ENCODE data around the gene TMEM144. TPM values are rescaled to one million over a fixed set of nuclear protein-coding genes. Genes with fewer than 3 reads are reported as not detected.

The TMEM144 gene
- total RNA-seq, 1 experiment from 2014 or later, result 6.0 TPM

- intact Hi-C loops (cut with micrococcal nuclease; ENCODE audit: unreplicated experiment) (no loop called here), in situ Hi-C loops (cut with HindIII; ENCODE audit: low pct_unique_long_range_greater_than_20kb, low sequenced_read_pairs) (no loop called here)
- ATAC-seq (no peak), DNase-seq (ENCODE audit: low read depth, low spot score) (no peak)
- Histone ChIP-seq H3K9me3 (ENCODE audit: control insufficient read depth, insufficient read depth, low read depth, low read length) (no peaks in the 10 kb centered on the region), H3K36me3 (ENCODE audit: control insufficient read depth, insufficient read depth, low read length) (no peaks in the 10 kb centered on the region; the same call in 1 of the 2 replicates), H3K4me3 (ENCODE audit: low read depth in 2 of 2, low read length in 2 of 2) (no peak overlapping the region), H3K27me3 (ENCODE audit: control insufficient read depth, insufficient read depth, low read length) (no peaks in the 10 kb centered on the region), H3K27ac (ENCODE audit: low read length) (no peak overlapping the region), H3K4me1 (ENCODE audit: control insufficient read depth, insufficient read depth, low read length) (peaks cover 5% of the 10 kb centered on the region)
- no TSS peak for BruUV-seq (replicated peaks)
- ChIA-PET POLR2A (no interaction called here), CTCF (no interaction called here)
- TF ChIP-seq TCF7L2 (IDR thresholded peaks at IDR 0.05; ENCODE audit: low read depth, low read length) (no peak), CTCF (IDR thresholded peaks at IDR 0.05) (no peak), SIN3A (IDR thresholded peaks at IDR 0.05; ENCODE audit: borderline replicate concordance, insufficient read depth, low read depth, low read length) (no peak), POLR2AphosphoS5 (IDR thresholded peaks at IDR 0.05; ENCODE audit: low read depth, low read length) (no peak)
- TF ChIP-seq, protein P1, sequence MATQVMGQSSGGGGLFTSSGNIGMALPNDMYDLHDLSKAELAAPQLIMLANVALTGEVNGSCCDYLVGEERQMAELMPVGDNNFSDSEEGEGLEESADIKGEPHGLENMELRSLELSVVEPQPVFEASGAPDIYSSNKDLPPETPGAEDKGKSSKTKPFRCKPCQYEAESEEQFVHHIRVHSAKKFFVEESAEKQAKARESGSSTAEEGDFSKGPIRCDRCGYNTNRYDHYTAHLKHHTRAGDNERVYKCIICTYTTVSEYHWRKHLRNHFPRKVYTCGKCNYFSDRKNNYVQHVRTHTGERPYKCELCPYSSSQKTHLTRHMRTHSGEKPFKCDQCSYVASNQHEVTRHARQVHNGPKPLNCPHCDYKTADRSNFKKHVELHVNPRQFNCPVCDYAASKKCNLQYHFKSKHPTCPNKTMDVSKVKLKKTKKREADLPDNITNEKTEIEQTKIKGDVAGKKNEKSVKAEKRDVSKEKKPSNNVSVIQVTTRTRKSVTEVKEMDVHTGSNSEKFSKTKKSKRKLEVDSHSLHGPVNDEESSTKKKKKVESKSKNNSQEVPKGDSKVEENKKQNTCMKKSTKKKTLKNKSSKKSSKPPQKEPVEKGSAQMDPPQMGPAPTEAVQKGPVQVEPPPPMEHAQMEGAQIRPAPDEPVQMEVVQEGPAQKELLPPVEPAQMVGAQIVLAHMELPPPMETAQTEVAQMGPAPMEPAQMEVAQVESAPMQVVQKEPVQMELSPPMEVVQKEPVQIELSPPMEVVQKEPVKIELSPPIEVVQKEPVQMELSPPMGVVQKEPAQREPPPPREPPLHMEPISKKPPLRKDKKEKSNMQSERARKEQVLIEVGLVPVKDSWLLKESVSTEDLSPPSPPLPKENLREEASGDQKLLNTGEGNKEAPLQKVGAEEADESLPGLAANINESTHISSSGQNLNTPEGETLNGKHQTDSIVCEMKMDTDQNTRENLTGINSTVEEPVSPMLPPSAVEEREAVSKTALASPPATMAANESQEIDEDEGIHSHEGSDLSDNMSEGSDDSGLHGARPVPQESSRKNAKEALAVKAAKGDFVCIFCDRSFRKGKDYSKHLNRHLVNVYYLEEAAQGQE (IDR thresholded peaks at IDR 0.05; ENCODE audit: insufficient read depth in 1 of 2, low read depth in 2 of 2, low read length in 1 of 2), result no peak
Measured at GRCh38 chr4:158208963-158209640, 1.2 kb upstream of the TMEM144 start.

GRCh38 chr4:158211222-158211621 is 936 bp downstream of the TMEM144 start:
- Histone ChIP-seq H3K4me1 (ENCODE audit: control insufficient read depth, insufficient read depth, low read length) (peaks cover 5% of the 10 kb centered on the region), H3K9me3 (ENCODE audit: control insufficient read depth, insufficient read depth, low read depth, low read length) (no peaks in the 10 kb centered on the region), H3K36me3 (ENCODE audit: control insufficient read depth, insufficient read depth, low read length) (no peaks in the 10 kb centered on the region; the same call in 1 of the 2 replicates), H3K4me3 (ENCODE audit: low read depth in 2 of 2, low read length in 2 of 2) (peak overlapping the region; percentile 53 to 78), H3K27ac (ENCODE audit: low read length) (no peak overlapping the region), H3K27me3 (ENCODE audit: control insufficient read depth, insufficient read depth, low read length) (no peaks in the 10 kb centered on the region)
- no TSS peak for BruUV-seq (replicated peaks)
- intact Hi-C loops (cut with micrococcal nuclease; ENCODE audit: unreplicated experiment) (no loop called here), in situ Hi-C loops (cut with HindIII; ENCODE audit: low pct_unique_long_range_greater_than_20kb, low sequenced_read_pairs) (no loop called here)
- ATAC-seq, result no peak
- ChIA-PET POLR2A (no interaction called here), CTCF (no interaction called here)
- DNase-seq (ENCODE audit: low read depth, low spot score), result no peak
- TF ChIP-seq POLR2AphosphoS5 (IDR thresholded peaks at IDR 0.05; ENCODE audit: low read depth, low read length) (no peak), CTCF (IDR thresholded peaks at IDR 0.05) (no peak), SIN3A (IDR thresholded peaks at IDR 0.05; ENCODE audit: borderline replicate concordance, insufficient read depth, low read depth, low read length) (no peak), TCF7L2 (IDR thresholded peaks at IDR 0.05; ENCODE audit: low read depth, low read length) (no peak)
- TF ChIP-seq, protein P1 (IDR thresholded peaks at IDR 0.05; ENCODE audit: insufficient read depth in 1 of 2, low read depth in 2 of 2, low read length in 1 of 2), result no peak
